H1 (cell line): ENCODE measurements around the gene FRMD4A. TPM values are rescaled to one million over a fixed set of nuclear protein-coding genes. Genes with fewer than 3 reads are reported as not detected.

Source experiments
- CTCF ChIA-PET: fragments of 300-600 bp; sonication (Branson Sonifier 250); formaldehyde crosslinking; loops from one replicate; lab custom pipeline; 2021; ENCODE audit not compliant: partially characterized antibody; lab: Charles Lee
- POLR2A ChIA-PET: fragments of 300-600 bp; sonication (Branson Sonifier 250); formaldehyde crosslinking; loops from one replicate; lab custom pipeline; 2021; ENCODE audit warnings: inconsistent platforms; ENCODE audit not compliant: partially characterized antibody; lab: Charles Lee
- DNase-seq, 2 experiments: peaks; one replicate each; pipeline versions ENCODE4 v3.0.0 to v3.0.0-alpha.2; 2010 to 2022; ENCODE audit warnings: low spot score in 2 of 2, low read depth in 1 of 2, mixed read lengths in 1 of 2
- FAIRE-seq: peaks from 2 replicates; lab custom pipeline; 2011; peaks lifted over from hg19 to GRCh38; lab: Jason Lieb, UNC
- H2AFZ ChIP-seq: 2 replicates; pipeline ENCODE4 v1.8.1; 2012; ENCODE audit warnings: low read length, inconsistent platforms
- H2AK5ac ChIP-seq: 2 replicates; pipeline ENCODE4 v1.6.1; 2013; ENCODE audit warnings: low read depth, low read length
- H2BK120ac ChIP-seq: replicated peaks from 2 replicates; pipeline ENCODE3; 2013; ENCODE audit warnings: low read depth, low read length, inconsistent platforms
- H2BK12ac ChIP-seq: 2 replicates; pipeline ENCODE4 v1.6.1; 2013; ENCODE audit warnings: low read depth, low read length
- H2BK15ac ChIP-seq: 2 replicates; pipeline ENCODE4 v1.6.1; 2013; ENCODE audit warnings: low read length
- H2BK20ac ChIP-seq: 2 replicates; pipeline ENCODE4 v1.6.1; 2013; ENCODE audit warnings: low read length
- H2BK5ac ChIP-seq: 2 replicates; pipeline ENCODE4 v1.6.1; 2013; ENCODE audit warnings: low read depth, low read length
- H3K14ac ChIP-seq: 2 replicates; pipeline ENCODE4 v1.6.1; 2013; ENCODE audit warnings: inconsistent platforms; ENCODE audit not compliant: insufficient read length
- H3K18ac ChIP-seq: 2 replicates; pipeline ENCODE4 v1.6.1; 2013; ENCODE audit warnings: low read length; ENCODE audit errors: extremely low read depth
- H3K23ac ChIP-seq: 2 replicates; pipeline ENCODE4 v1.6.1; 2013; ENCODE audit warnings: inconsistent platforms; ENCODE audit not compliant: insufficient read length
- H3K23me2 ChIP-seq: 2 replicates; pipeline ENCODE4 v1.6.1; 2013; ENCODE audit warnings: low read depth, low read length
- H3K27ac ChIP-seq: 2 replicates; pipeline ENCODE4 v1.6.1; 2011; ENCODE audit warnings: low read depth, low read length, inconsistent platforms
- H3K27me3 ChIP-seq, 4 experiments: replicated peaks in 1 of 4; 1 replicate in 1 of 4; 2 replicates in 3 of 4; pipeline versions ENCODE4 v1.6.1 to v1.8.1; 2011 to 2013; ENCODE audit warnings: low read length in 3 of 4, mild to moderate bottlenecking in 3 of 4, inconsistent platforms in 2 of 4, mixed read lengths in 2 of 4, moderate library complexity in 1 of 4; ENCODE audit not compliant: control insufficient read depth in 3 of 4, insufficient read depth in 3 of 4; ENCODE audit errors: extremely low read depth in 1 of 4
- H3K36me3 ChIP-seq, 4 experiments: 2 replicates each; pipeline versions ENCODE4 v1.6.1 to v1.8.1; 2011 to 2013; ENCODE audit warnings: mild to moderate bottlenecking in 4 of 4, low read length in 3 of 4, moderate library complexity in 2 of 4, control low read depth in 1 of 4, inconsistent platforms in 1 of 4; ENCODE audit not compliant: insufficient read depth in 4 of 4, control insufficient read depth in 2 of 4
- H3K4ac ChIP-seq: replicated peaks from 2 replicates; pipeline ENCODE3; 2013; ENCODE audit warnings: low read length, low read depth, mixed read lengths, inconsistent platforms; ENCODE audit not compliant: insufficient read length
- H3K4me1 ChIP-seq, 4 experiments: replicated peaks in 1 of 4; 1 replicate in 1 of 4; 2 replicates in 3 of 4; pipeline versions ENCODE4 v1.6.1 to v1.8.1; 2011 to 2013; ENCODE audit warnings: low read length in 3 of 4, inconsistent platforms in 2 of 4, mixed read lengths in 1 of 4; ENCODE audit not compliant: insufficient read depth in 4 of 4, control insufficient read depth in 3 of 4
- H3K4me2 ChIP-seq, 2 experiments: 2 replicates each; pipeline versions ENCODE4 v1.6.1 to v1.8.1; 2011 to 2013; ENCODE audit warnings: low read depth in 2 of 2, low read length in 2 of 2, control low read depth in 1 of 2, inconsistent platforms in 1 of 2, mild to moderate bottlenecking in 1 of 2; ENCODE audit not compliant: insufficient read depth in 1 of 2
- H3K4me3 ChIP-seq, 4 experiments: fragments of 200-600, 300-600 bp in 1 of 4; sonication (generic), shearing (Covaris generic), sonication (Bioruptor Twin) in 1 of 4; 2 replicates each; pipeline versions ENCODE4 v1.5.1 to v1.8.1; 2011 to 2016; ENCODE audit warnings: low read length in 4 of 4, low read depth in 3 of 4, control low read depth in 2 of 4, inconsistent platforms in 2 of 4, mild to moderate bottlenecking in 2 of 4, mixed read lengths in 1 of 4, moderate library complexity in 1 of 4; ENCODE audit not compliant: insufficient read depth in 2 of 4; ENCODE audit errors: extremely low read depth in 1 of 4
- H3K56ac ChIP-seq: replicated peaks from 2 replicates; pipeline ENCODE3; 2013; ENCODE audit warnings: low read depth, mild to moderate bottlenecking, mixed read lengths, low read length, inconsistent platforms; ENCODE audit not compliant: insufficient read length
- H3K79me1 ChIP-seq: 2 replicates; pipeline ENCODE4 v1.6.1; 2013; ENCODE audit warnings: low read depth, low read length, control low read depth
- H3K79me2 ChIP-seq, 2 experiments: 2 replicates each; pipeline versions ENCODE4 v1.6.1 to v1.8.1; 2012 to 2013; ENCODE audit warnings: low read length in 2 of 2, mild to moderate bottlenecking in 2 of 2, inconsistent platforms in 1 of 2; ENCODE audit not compliant: insufficient read depth in 2 of 2, control insufficient read depth in 1 of 2
- H3K9ac ChIP-seq, 4 experiments: replicated peaks in 1 of 4; 1 replicate in 1 of 4; 2 replicates in 3 of 4; pipeline versions ENCODE4 v1.6.1 to v1.8.1; 2011 to 2013; ENCODE audit warnings: low read depth in 3 of 4, low read length in 3 of 4, control low read depth in 2 of 4, mild to moderate bottlenecking in 2 of 4, moderate library complexity in 2 of 4, inconsistent platforms in 1 of 4; ENCODE audit errors: extremely low read depth in 1 of 4
- H3K9me3 ChIP-seq, 2 experiments: 2 replicates each; pipeline versions ENCODE4 v1.6.1 to v1.8.1; 2012 to 2013; ENCODE audit warnings: mild to moderate bottlenecking in 2 of 2, moderate library complexity in 2 of 2, control low read depth in 1 of 2, inconsistent platforms in 1 of 2, low read depth in 1 of 2, low read length in 1 of 2, mixed read lengths in 1 of 2; ENCODE audit not compliant: insufficient read depth in 2 of 2
- H4K20me1 ChIP-seq, 2 experiments: replicated peaks in 1 of 2; 2 replicates each; pipeline versions ENCODE3 to v1.8.1; 2011 to 2013; ENCODE audit warnings: inconsistent platforms in 2 of 2, low read length in 2 of 2, mild to moderate bottlenecking in 1 of 2; ENCODE audit not compliant: insufficient read depth in 2 of 2, control insufficient read depth in 1 of 2
- H4K5ac ChIP-seq: 2 replicates; pipeline ENCODE4 v1.6.1; 2013; ENCODE audit warnings: low read length, low read depth, mixed read lengths, inconsistent platforms; ENCODE audit not compliant: insufficient read length
- H4K8ac ChIP-seq: 2 replicates; pipeline ENCODE4 v1.8.0; 2013; ENCODE audit warnings: mild to moderate bottlenecking, moderate library complexity, low read length, inconsistent platforms; ENCODE audit not compliant: insufficient read depth; ENCODE audit errors: extremely low read depth
- H4K91ac ChIP-seq: replicated peaks from 2 replicates; pipeline ENCODE3; 2013; ENCODE audit warnings: low read length, mixed read lengths, inconsistent platforms; ENCODE audit not compliant: insufficient read length
- CEBPB ChIP-seq: IDR thresholded peaks from 2 replicates; pipeline ENCODE4 v1.6.1; 2012; ENCODE audit warnings: low read depth, low read length
- HDAC2 ChIP-seq, 2 experiments: fragments of 300-600 bp in 1 of 2; sonication (generic) in 1 of 2; IDR thresholded peaks; 2 replicates each; pipeline ENCODE4 v1.6.1; 2011 to 2012; ENCODE audit warnings: low read depth in 2 of 2, low read length in 2 of 2, mild to moderate bottlenecking in 2 of 2, moderate library complexity in 2 of 2, borderline replicate concordance in 1 of 2, inconsistent platforms in 1 of 2
- POLR2A ChIP-seq, 2 experiments: IDR thresholded peaks; 1 replicate in 1 of 2; 2 replicates in 1 of 2; pipeline ENCODE4 v1.6.1; 2011; ENCODE audit warnings: low read depth in 2 of 2, low read length in 2 of 2, mild to moderate bottlenecking in 2 of 2; ENCODE audit errors: control extremely low read depth in 1 of 2
- RAD21 ChIP-seq, 2 experiments: IDR thresholded peaks in 1 of 2; conservative IDR thresholded peaks in 1 of 2; 2 replicates each; pipeline ENCODE4 v1.6.1; 2011; ENCODE audit warnings: low read depth in 2 of 2, low read length in 2 of 2, improper control_type of control experiment in 1 of 2, inconsistent platforms in 1 of 2, mild to moderate bottlenecking in 1 of 2, moderate library complexity in 1 of 2
- SIRT6 ChIP-seq: IDR thresholded peaks from one replicate; pipeline ENCODE4 v1.7.1; 2012; ENCODE audit warnings: low read length, inconsistent platforms
- SP2 ChIP-seq: IDR thresholded peaks from 2 replicates; pipeline ENCODE4 v1.6.1; 2012; ENCODE audit warnings: mild to moderate bottlenecking, low read length, inconsistent platforms
- TCF12 ChIP-seq: IDR thresholded peaks from 2 replicates; pipeline ENCODE4 v1.6.1; 2011; ENCODE audit warnings: low read depth, mild to moderate bottlenecking, low read length
- WGBS, 2 experiments: shearing (Covaris generic) in 1 of 2; methylation state at CpG; one replicate each; pipeline versions ENCODE4 v1.1.6 to v1.1.7; 2013 to 2015; ENCODE audit warnings: low lambda C conversion rate in 2 of 2, mixed read lengths in 2 of 2, inconsistent platforms in 1 of 2, low coverage in 1 of 2, missing lambda C conversion rate in 1 of 2; ENCODE audit not compliant: insufficient replicate concordance in 2 of 2, insufficient coverage in 1 of 2, insufficient read length in 1 of 2; ENCODE audit errors: extremely low coverage in 1 of 2, missing lambda C conversion rate in 1 of 2; 5-methylcytosine and 5-hydroxymethylcytosine counted together
- polyA plus RNA-seq, 7 experiments: library from polyadenylated mRNA; depleted of rRNA in 3 of 7; stranded (reverse) in 5 of 7; unstranded in 2 of 7; fragments of >200 nt in 5 of 7; fragments of 200-250 nt in 2 of 7; gene quantifications; 1 replicate in 5 of 7; 2 replicates in 1 of 7; 4 replicates in 1 of 7; pipeline versions ENCODE4 v1.2.1 to v1.2.3, GENCODE V29; 2011 to 2013; ENCODE audit warnings: missing spikeins in 2 of 7, mixed read lengths in 2 of 7
- total RNA-seq: library from RNA; stranded (reverse); fragmentation: NEBNext Ultra II Directional; extraction: Animal tissue kit (Norgen Biotek cat#: 25700); gene quantifications from 2 replicates; pipeline ENCODE4 v1.2.1, GENCODE V29; 2021
- TF ChIP-seq, protein P1 (sequence below), 3 experiments: IDR thresholded peaks; 1 replicate in 2 of 3; 2 replicates in 1 of 3; pipeline versions ENCODE4 v1.5.1 to v1.6.1; 2011; ENCODE audit warnings: low read length in 3 of 3, mild to moderate bottlenecking in 3 of 3, inconsistent platforms in 2 of 3, low read depth in 1 of 3, moderate library complexity in 1 of 3; ENCODE audit not compliant: insufficient read depth in 1 of 3; ENCODE audit errors: control extremely low read depth in 1 of 3
- TF ChIP-seq, protein P2 (sequence below): IDR thresholded peaks from 2 replicates; pipeline ENCODE4 v1.6.1; 2012; ENCODE audit warnings: inconsistent platforms

Gene FRMD4A
- total and polyA plus RNA-seq, 2 of the 8 experiments (the other 6 are each of a cell fraction or from before 2014, with no cell fraction given): 38.6 to 39.6 TPM

DNA sequence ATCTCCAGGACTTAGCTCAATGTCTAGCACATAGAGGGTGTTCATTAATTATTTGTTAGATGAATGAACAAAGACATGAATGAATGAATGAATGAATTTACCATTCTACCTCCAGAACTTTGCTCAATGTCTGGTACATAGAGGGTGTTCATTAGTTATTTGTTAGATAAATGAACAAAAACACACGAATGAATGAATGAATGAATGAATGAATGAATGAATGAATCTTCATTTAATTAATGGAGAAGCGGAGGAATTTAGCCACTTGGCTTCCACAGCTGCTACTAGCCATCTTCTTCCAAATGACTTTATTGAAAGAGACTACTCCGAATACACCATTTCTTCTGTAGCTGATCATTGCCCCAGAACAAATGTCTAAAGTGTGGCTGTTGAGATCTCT lies 368.9 kb downstream of the FRMD4A start:
- DNase-seq: no peak
- Histone ChIP-seq H3K23me2 (0 out of 2 replicates have a peak, but pooled peaks cover 3% of the 10 kb centered on the region), H3K79me2 (no peaks in the 10 kb centered on the region), H2BK20ac (no peak overlapping the region), H3K27ac (no peak overlapping the region), H4K8ac (no peak overlapping the region), H3K14ac (no peak overlapping the region), H4K5ac (no peak overlapping the region), H2BK120ac (no peak overlapping the region), H3K36me3 (no peaks in the 10 kb centered on the region), H3K4me2 (no peak overlapping the region), H3K4me3 (no peak overlapping the region), H2BK15ac (no peak overlapping the region), H3K9ac (no peak overlapping the region), H3K27me3 (no peaks in the 10 kb centered on the region), H3K79me1 (no peaks in the 10 kb centered on the region), H4K91ac (no peak overlapping the region), H3K23ac (no peak overlapping the region), H3K18ac (no peak overlapping the region), H3K9me3 (no peaks in the 10 kb centered on the region), H2BK5ac (no peak overlapping the region), H3K4me1 (peaks cover 0 to 6% (median 4%) of the 10 kb centered on the region in 4 experiments; a peak in 4 of 7 replicates), H4K20me1 (no peaks in the 10 kb centered on the region), H2AFZ (no peak overlapping the region), H3K4ac (no peak overlapping the region), H2BK12ac (no peak overlapping the region), H3K56ac (no peak overlapping the region), H2AK5ac (no peak overlapping the region)
- POLR2A ChIA-PET: no interaction called here
- WGBS, 2 experiments: 98% methylated on average over 3 of the region's 3 CpGs; no CpG with 5 or more reads in 1 of the 2 experiments
- CTCF ChIA-PET: interaction anchor here (0.6 to 2.0 kb wide), 4 partner anchors 8 to 154 kb away, joined by 3 to 6 read pairs (median 4); no protein-coding TSS in a partner anchor
- no peak for FAIRE-seq
- TF ChIP-seq, protein P1, sequence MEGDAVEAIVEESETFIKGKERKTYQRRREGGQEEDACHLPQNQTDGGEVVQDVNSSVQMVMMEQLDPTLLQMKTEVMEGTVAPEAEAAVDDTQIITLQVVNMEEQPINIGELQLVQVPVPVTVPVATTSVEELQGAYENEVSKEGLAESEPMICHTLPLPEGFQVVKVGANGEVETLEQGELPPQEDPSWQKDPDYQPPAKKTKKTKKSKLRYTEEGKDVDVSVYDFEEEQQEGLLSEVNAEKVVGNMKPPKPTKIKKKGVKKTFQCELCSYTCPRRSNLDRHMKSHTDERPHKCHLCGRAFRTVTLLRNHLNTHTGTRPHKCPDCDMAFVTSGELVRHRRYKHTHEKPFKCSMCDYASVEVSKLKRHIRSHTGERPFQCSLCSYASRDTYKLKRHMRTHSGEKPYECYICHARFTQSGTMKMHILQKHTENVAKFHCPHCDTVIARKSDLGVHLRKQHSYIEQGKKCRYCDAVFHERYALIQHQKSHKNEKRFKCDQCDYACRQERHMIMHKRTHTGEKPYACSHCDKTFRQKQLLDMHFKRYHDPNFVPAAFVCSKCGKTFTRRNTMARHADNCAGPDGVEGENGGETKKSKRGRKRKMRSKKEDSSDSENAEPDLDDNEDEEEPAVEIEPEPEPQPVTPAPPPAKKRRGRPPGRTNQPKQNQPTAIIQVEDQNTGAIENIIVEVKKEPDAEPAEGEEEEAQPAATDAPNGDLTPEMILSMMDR (IDR thresholded peaks at IDR 0.05; ENCODE audit: control extremely low read depth in 1 of 3, insufficient read depth in 1 of 3, low read depth in 1 of 3, low read length in 3 of 3): no peak
- TF ChIP-seq TCF12: no peak
- TF ChIP-seq SP2: no peak
- no peak for TF ChIP-seq CEBPB
- TF ChIP-seq HDAC2 (IDR thresholded peaks at IDR 0.05; ENCODE audit: borderline replicate concordance in 1 of 2, low read depth in 2 of 2, low read length in 2 of 2): no peak
- TF ChIP-seq POLR2A (IDR thresholded peaks at IDR 0.05; ENCODE audit: control extremely low read depth in 1 of 2, low read depth in 2 of 2, low read length in 2 of 2): no peak
- TF ChIP-seq, protein P2, sequence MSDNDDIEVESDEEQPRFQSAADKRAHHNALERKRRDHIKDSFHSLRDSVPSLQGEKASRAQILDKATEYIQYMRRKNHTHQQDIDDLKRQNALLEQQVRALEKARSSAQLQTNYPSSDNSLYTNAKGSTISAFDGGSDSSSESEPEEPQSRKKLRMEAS: no peak
- TF ChIP-seq SIRT6: no peak
- TF ChIP-seq RAD21 (IDR thresholded peaks at IDR 0.05 in 1 of 2, conservative IDR thresholded peaks at IDR 0.05 in 1 of 2; ENCODE audit: low read depth in 2 of 2, low read length in 2 of 2): no peak
